Activated T-cell treated with anti-CD3 and anti-CD28 coated beads, Interleukin-2, amount 50 U/mL, for 1 hour (primary cell): ENCODE results near the gene F2RL3.
A peak's percentile ranks its signal among the peaks of the same experiment; 100 is the strongest.
"Not testable (repeated sequence)": the region's sequence is repeated elsewhere in the genome, so short reads cannot be mapped to it uniquely, and the experiment has no call there.

Experiments used
- DNase-seq: peaks from one replicate; pipeline ENCODE4 v3.0.0-alpha.2; 2020

The F2RL3 gene

DNA sequence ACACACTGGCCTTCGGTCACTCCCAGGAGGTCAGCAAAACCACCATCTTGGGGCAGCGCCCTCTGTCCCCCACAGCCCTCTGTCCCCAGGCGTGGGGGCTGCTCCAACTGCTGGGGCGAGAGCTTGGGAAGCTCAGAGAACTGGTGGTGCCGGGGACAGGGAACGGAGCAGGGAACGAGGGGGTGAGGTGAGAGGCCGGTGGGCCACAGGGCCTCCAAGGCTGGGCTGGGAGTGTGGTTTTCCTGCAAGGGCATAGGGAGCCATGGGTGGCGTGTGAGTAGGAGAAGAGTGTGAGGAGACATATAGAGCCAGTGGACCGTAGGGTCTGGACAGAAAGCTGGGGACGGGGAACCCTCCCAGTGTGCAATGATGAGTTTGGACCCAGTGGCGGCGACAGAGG, 34.1 kb downstream of the F2RL3 start:
- no peak for DNase-seq

DNA sequence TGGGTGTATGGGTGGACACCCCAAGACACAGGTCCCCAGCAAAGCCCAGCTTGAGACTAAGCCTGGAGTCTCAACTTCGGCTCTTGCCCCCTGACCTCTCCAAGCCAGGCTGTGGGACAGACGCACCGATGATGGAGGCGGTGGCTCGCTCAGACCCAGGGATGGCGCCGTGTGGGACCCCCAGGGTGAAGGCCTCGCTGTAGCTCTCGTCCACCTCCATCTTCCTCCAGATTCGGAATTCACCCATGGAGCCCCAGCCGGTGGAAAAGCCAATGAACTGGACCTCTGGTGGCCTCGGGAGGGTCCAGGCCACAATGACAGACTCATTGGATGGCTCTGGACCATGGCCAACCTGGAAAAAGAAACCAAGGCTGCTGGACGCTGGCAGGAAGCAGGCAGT, 39.1 kb downstream of the F2RL3 start:
- no peak for DNase-seq

DNA sequence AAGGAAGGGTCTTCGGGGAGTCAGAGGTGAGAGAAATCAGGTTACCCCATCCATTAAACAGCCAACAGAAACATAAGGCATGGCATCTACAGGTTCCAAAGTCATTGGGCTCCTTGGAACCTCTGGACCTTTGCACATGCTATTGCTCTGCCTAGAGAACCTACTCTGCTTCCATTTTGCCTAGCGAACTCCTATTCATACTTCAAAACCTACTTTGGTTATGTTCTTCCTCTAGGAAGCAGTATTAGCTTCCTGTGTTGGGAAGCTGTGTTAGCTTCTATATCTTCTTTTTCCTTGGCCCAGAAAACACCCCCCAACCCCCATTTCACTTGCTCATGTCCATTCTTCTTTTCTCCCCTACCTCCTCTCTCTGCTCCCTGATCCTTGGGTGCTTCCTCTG, 39.6 kb downstream of the F2RL3 start:
- no peak for DNase-seq

DNA sequence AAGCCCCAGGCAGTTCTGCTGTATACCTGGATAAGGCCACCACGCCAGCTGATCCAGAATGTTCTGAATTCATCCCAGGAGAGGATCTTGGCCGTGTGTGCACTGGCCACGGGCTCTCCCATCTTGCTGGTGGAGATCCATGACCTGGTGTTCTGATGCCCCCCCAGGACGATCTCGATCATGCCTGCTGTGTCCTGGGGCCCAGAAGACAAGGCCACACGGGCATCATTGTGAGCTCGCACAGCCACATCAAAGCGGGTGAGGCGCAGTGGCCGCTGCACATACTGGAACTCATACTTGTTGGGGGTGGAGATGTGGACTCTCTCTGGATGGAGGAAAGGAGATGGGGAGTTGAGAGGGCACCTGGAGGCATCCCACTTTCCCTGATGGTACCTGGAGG, 40.1 kb downstream of the F2RL3 start:
- no peak for DNase-seq

DNA sequence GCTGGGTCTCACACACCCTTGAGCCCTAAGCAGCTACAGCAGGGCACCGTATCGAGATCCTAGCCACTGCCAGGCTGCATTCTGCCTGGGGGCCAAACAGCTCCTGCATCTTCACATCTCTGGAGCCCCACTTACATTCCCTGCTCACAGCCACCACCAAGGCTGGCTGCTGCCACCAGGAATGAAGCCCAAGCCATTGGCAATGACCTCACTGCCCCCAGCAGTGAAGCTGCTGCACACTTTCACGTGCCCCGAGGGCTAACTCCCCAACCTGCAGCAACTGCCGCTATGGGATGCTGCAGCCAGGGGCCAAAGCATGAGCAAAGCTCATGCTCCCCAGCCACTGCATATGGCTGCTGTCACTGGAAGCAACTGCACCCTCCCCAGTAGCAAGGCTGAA, 42.0 kb downstream of the F2RL3 start:
- DNase-seq: no peak

DNA sequence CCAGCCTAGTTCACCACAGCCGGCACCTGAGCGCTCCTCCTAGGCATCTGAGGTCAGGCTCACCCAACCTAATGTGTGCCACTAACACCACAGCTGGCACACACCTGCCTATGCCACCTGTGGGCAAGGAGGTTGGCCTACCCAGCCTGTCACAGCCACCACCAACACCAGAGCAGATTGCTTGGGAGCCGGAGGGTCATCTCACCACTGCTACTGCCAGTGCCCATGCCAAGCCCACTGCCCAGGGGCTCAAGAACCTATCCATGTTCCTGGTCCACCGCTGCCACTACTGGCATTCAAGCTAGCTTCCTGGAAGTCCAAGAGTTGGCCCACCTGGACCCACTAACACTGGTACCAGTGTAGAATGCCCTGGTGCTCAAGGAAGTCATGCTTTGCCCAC, 42.5 kb downstream of the F2RL3 start:
- DNase-seq: no peak

DNA sequence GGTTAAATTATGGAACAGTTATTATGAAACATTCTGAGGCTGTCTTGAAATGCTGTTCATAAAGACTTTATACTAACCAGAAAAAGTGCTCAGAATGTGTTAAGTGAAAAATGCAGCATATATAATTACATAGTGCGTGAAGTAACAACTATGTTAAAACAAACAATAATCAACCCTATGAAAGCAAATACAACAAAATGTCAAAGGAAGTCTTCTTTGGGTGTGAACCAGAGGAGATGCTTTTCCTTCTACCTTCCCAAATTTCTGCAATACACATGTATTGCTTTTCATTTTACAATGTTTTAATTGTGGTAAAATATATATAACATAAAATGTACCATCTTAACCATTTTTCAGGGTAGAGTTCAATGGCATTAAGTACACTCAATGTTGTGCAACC, 45.7 kb downstream of the F2RL3 start:
- no peak for DNase-seq

DNA sequence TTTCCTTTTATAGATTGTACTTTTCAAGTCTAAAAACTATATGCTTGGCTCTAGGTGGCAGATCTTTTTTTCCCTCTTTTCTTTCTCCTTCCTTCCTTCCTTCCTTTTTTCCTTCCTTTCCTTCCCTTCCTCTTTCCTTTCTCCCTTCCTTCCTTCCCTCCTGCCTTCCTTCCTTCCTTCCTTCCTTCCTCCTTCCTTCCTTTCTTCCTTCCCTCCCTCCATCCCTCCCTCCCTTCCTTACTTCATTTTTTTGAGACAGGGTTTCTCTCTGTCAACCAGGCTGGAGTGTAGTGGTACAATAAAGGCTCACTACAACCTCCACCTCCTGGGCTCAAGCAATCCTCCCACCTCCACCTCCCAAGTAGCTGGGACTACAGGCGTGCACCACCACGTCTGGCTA, 48.1 kb downstream of the F2RL3 start:
- no peak for DNase-seq

DNA sequence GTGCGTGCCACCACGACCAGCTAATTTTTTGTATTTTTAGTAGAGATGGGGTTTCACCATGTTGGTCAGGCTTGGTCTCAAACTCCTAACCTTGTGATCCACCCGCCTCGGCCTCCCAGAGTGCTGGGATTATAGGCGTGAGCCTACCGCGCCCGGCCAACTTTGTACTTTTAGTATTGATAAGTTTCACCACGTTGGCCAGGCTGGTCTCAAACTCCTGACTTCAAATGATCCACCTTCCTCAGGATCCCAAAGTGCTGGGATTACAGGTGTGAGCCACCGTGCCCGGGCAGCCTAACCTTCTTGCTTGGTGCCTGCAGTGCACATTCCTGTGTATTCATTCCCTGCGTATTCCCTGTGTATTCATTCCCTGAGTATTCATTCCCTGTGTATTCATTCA, 49.0 kb downstream of the F2RL3 start:
- not testable (repeated sequence) for DNase-seq

DNA sequence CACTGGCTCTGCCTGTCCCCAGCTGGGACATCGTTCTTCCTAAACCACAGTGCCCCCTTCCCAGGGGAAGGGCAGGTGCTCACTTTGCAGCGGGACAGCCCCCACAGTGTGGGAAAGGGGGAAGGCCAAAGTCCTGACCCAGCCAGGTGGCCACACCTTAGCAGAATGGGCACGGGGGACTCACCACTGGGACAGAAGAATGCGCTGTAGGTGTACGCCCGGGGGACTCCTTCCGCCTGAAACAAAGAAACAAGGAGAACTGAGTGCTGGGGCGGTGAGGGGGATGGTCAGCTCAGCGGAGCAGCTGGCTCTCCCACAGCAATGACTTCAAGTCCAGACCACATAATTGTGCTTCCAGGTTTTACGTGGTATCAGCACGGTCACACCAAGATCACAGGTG, 49.4 kb downstream of the F2RL3 start:
- no peak for DNase-seq

DNA sequence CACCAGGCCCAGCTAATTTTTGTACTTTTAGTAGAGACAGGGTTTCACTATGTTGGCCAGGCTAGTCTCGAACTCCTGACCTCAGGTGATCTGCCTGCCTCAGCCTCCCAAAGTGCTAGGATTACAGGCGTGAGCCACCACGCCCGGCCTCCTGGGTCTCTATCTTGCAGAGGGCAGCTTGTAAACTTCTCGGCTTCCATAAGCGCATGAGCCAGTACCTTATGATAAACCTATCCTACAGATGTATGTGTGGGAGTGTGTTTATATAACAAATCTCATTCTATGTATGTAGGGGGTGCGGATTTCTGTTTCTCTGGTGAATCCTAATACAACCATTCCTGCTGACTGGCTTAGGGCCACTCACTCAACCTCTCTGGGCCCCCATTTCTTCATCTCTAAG, 51.3 kb downstream of the F2RL3 start:
- not testable (repeated sequence) for DNase-seq

DNA sequence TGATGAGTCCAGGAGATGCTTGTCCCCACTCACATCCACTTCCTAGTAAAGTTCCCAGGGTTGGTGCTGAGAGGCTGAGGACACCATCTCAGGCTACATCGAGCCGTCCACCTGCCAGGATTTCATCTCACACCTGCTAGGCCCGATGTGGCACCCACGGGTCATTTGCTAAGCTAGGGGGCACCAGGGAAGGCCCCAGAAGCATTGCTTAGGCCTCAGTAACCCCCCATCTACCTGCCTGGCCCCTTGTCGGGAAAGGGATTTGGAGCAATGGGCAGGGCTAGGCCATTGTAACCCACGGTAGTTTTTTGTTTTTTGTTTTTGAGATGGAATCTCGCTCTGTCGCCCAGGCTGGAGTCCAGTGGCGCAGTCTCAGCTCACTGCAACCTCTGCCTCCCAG, 51.8 kb downstream of the F2RL3 start:
- peak; percentile 8 for DNase-seq
